Endodermal cell (in vitro differentiated cells): Measurements from ENCODE around the gene ABAT. TPM values are rescaled to one million over a fixed set of nuclear protein-coding genes. Genes with fewer than 3 reads are reported as not detected.
A peak's percentile ranks its signal among the peaks of the same experiment; 100 is the strongest.

Source experiments
- DNase-seq: peaks from one replicate; pipeline ENCODE4 v3.0.0-alpha.2; 2017
- H3K27ac ChIP-seq: 2 replicates; pipeline ENCODE4 v1.5.1; 2013; ENCODE audit warnings: mild to moderate bottlenecking, low read depth, low read length, moderate library complexity
- H3K27me3 ChIP-seq: 2 replicates; pipeline ENCODE4 v1.6.1; 2013; ENCODE audit warnings: mild to moderate bottlenecking, low read length, moderate library complexity; ENCODE audit not compliant: insufficient read depth, control insufficient read depth, poor library complexity, severe bottlenecking
- H3K36me3 ChIP-seq: 2 replicates; pipeline ENCODE4 v1.7.0; 2013; ENCODE audit warnings: mild to moderate bottlenecking, low read length, moderate library complexity; ENCODE audit not compliant: control insufficient read depth, insufficient read depth
- H3K4me1 ChIP-seq: one replicate; pipeline ENCODE4 v1.7.0; 2013; ENCODE audit warnings: low read length; ENCODE audit not compliant: control insufficient read depth, insufficient read depth
- H3K4me3 ChIP-seq: 2 replicates; pipeline ENCODE4 v1.5.1; 2013; ENCODE audit warnings: mild to moderate bottlenecking, low read length, moderate library complexity
- H3K9ac ChIP-seq: 2 replicates; pipeline ENCODE4 v1.6.1; 2013; ENCODE audit warnings: mild to moderate bottlenecking, low read length, moderate library complexity; ENCODE audit not compliant: poor library complexity, severe bottlenecking; ENCODE audit errors: extremely low read depth
- H3K9me3 ChIP-seq: 2 replicates; pipeline ENCODE4 v1.6.1; 2013; ENCODE audit warnings: mild to moderate bottlenecking, low read length, moderate library complexity; ENCODE audit not compliant: control insufficient read depth
- H3K27ac Mint-ChIP-seq: 2 replicates; pipeline ENCODE4 v1.8.0; 2020; ENCODE audit warnings: mixed read lengths
- H3K27me3 Mint-ChIP-seq: 2 replicates; pipeline ENCODE4 v1.8.0; 2021; ENCODE audit warnings: mild to moderate bottlenecking, mixed read lengths; ENCODE audit not compliant: insufficient read depth
- H3K36me3 Mint-ChIP-seq: 2 replicates; pipeline ENCODE4 v1.8.0; 2020; ENCODE audit warnings: low read depth, mixed read lengths
- H3K4me1 Mint-ChIP-seq: 2 replicates; pipeline ENCODE4 v1.8.0; 2020; ENCODE audit warnings: mixed read lengths
- H3K4me3 Mint-ChIP-seq: 2 replicates; pipeline ENCODE4 v1.8.0; 2020; ENCODE audit warnings: mild to moderate bottlenecking, moderate library complexity, mixed read lengths
- H3K9me3 Mint-ChIP-seq: 2 replicates; pipeline ENCODE4 v1.8.0; 2020; ENCODE audit warnings: mild to moderate bottlenecking, mixed read lengths
- CTCF ChIP-seq: fragments of 200-600 bp; sonication (generic); conservative IDR thresholded peaks from 2 replicates; pipeline ENCODE4 v1.5.0; 2021; ENCODE audit warnings: antibody characterized with exemption, mild to moderate bottlenecking
- WGBS, 2 experiments: methylation state at CpG; one replicate each; pipeline versions ENCODE4 v1.1.5 to v1.1.7; 2013; ENCODE audit warnings: missing lambda C conversion rate in 2 of 2, mixed read lengths in 1 of 2; ENCODE audit not compliant: insufficient coverage in 1 of 2, insufficient read length in 1 of 2; 5-methylcytosine and 5-hydroxymethylcytosine counted together
- total RNA-seq, 2 donors: library from RNA; stranded (reverse); fragmentation: NEBNext Ultra II Directional in 1 of 2; extraction: Animal tissue kit (Norgen Biotek cat#: 25700) in 1 of 2; gene quantifications; 2 replicates in 1 of 2; 3 replicates in 1 of 2; pipeline ENCODE4 v1.2.1, GENCODE V29; 2021

Gene ABAT
- total RNA-seq, 2 donors from 2014 or later: 9.7 to 13.6 TPM

GRCh38 chr16:8727857-8728618, 53.6 kb downstream of the ABAT start:
- H3K4me1 ChIP-seq: no peaks in the 10 kb centered on the region
- Mint-ChIP-seq H3K36me3 (peaks cover 2% of the 10 kb centered on the region), H3K27ac (no peak overlapping the region), H3K27me3 (no peaks in the 10 kb centered on the region), H3K4me1 (peaks cover 2% of the 10 kb centered on the region), H3K4me3 (no peak overlapping the region), H3K9me3 (peaks cover 3% of the 10 kb centered on the region)
- H3K9me3 ChIP-seq: no peaks in the 10 kb centered on the region
- no peaks in the 10 kb centered on the region for H3K27me3 ChIP-seq
- peak; percentile 18 for DNase-seq
- TF ChIP-seq CTCF: no peak
- no peak overlapping the region for H3K9ac ChIP-seq
- H3K4me3 ChIP-seq: no peak overlapping the region
- no peaks in the 10 kb centered on the region for H3K36me3 ChIP-seq
- 78 to 84% methylated on average over 11 to 13 of the region's 13 CpGs for WGBS, 2 experiments
- H3K27ac ChIP-seq: no peak overlapping the region

- Mint-ChIP-seq H3K4me3 (no peak overlapping the region), H3K27ac (no peak overlapping the region)
Observed at GRCh38 chr16:8729779-8730334, 55.4 kb downstream of the ABAT start.

GRCh38 chr16:8730335-8730915, 56.0 kb downstream of the ABAT start:
- Histone ChIP-seq H3K9ac (no peak overlapping the region), H3K9me3 (peaks cover 8% of the 10 kb centered on the region), H3K4me1 (no peaks in the 10 kb centered on the region), H3K4me3 (no peak overlapping the region), H3K27me3 (no peaks in the 10 kb centered on the region), H3K27ac (no peak overlapping the region), H3K36me3 (no peaks in the 10 kb centered on the region)
- peaks cover 2% of the 10 kb centered on the region for H3K4me1 Mint-ChIP-seq
- H3K27me3 Mint-ChIP-seq: no peaks in the 10 kb centered on the region
- H3K27ac Mint-ChIP-seq: no peak overlapping the region
- 91 to 92% methylated on average over 6 to 8 of the region's 8 CpGs for WGBS, 2 experiments
- DNase-seq: no peak
- H3K9me3 Mint-ChIP-seq: peaks cover 19% of the 10 kb centered on the region
- H3K4me3 Mint-ChIP-seq: no peak overlapping the region
- H3K36me3 Mint-ChIP-seq: peaks cover 12% of the 10 kb centered on the region
- TF ChIP-seq CTCF: no peak

More at GRCh38 chr16:8729779-8730334, 55.4 kb downstream of the ABAT start:
- H3K27me3 Mint-ChIP-seq: no peaks in the 10 kb centered on the region
- Histone ChIP-seq H3K4me3 (no peak overlapping the region), H3K36me3 (no peaks in the 10 kb centered on the region), H3K9ac (no peak overlapping the region), H3K27ac (no peak overlapping the region), H3K9me3 (peaks cover 8% of the 10 kb centered on the region), H3K4me1 (no peaks in the 10 kb centered on the region), H3K27me3 (no peaks in the 10 kb centered on the region)
- H3K36me3 Mint-ChIP-seq: peaks cover 12% of the 10 kb centered on the region
- no peak for TF ChIP-seq CTCF
- 88 to 93% methylated on average over 4 to 8 of the region's 8 CpGs for WGBS, 2 experiments
- peaks cover 2% of the 10 kb centered on the region for H3K4me1 Mint-ChIP-seq
- peaks cover 19% of the 10 kb centered on the region for H3K9me3 Mint-ChIP-seq
- no peak for DNase-seq
